OCI-LY3 (cell line): ENCODE results near the gene NUDT12.

ENCODE experiments used
- CTCF ChIP-seq: fragments of 200-600, 300-600 bp; sonication (generic); IDR thresholded peaks from 2 replicates; pipeline ENCODE4 v1.5.1; 2014; ENCODE audit warnings: antibody characterized with exemption, low read length, low read depth
- EZH2phosphoT487 ChIP-seq: fragments of 200-600 bp; shearing (Covaris generic); IDR thresholded peaks from 2 replicates; pipeline ENCODE4 v1.6.1; 2018; ENCODE audit warnings: antibody characterized with exemption, mixed run types, low read depth

GRCh38 chr5:103546858-103547257 lies 15.7 kb downstream of the NUDT12 start:
- TF ChIP-seq CTCF (no peak), EZH2phosphoT487 (no peak)
